Calu3 (cell line): Measurements from ENCODE around the gene ERICH2. TPM values are rescaled to one million over a fixed set of nuclear protein-coding genes. Genes with fewer than 3 reads are reported as not detected.
A peak's percentile ranks its signal among the peaks of the same experiment; 100 is the strongest.

ENCODE experiments used
- BruUV-seq: library from RNA; stranded (reverse); fragments of 400-500 nt; replicated peaks from 2 replicates; lab custom pipeline; 2021; lab: Mats Ljungman, UMichigan
- CTCF ChIA-PET: fragments of 300-600 bp; sonication (Branson Sonifier 250); formaldehyde crosslinking; loops from one replicate; lab custom pipeline; 2022; ENCODE audit warnings: antibody characterized with exemption; lab: Charles Lee
- DNase-seq: peaks from one replicate; pipeline ENCODE4 v3.0.0; 2022
- H3K27ac Mint-ChIP-seq: one replicate; pipeline ENCODE4 v1.8.0; 2022; ENCODE audit warnings: mixed read lengths; ENCODE audit not compliant: unreplicated experiment
- H3K27me3 Mint-ChIP-seq: one replicate; pipeline ENCODE4 v1.8.0; 2022; ENCODE audit warnings: mixed read lengths; ENCODE audit not compliant: unreplicated experiment
- H3K36me3 Mint-ChIP-seq: one replicate; pipeline ENCODE4 v1.8.0; 2022; ENCODE audit warnings: mild to moderate bottlenecking, moderate library complexity, mixed read lengths; ENCODE audit not compliant: insufficient read depth, unreplicated experiment
- H3K4me1 Mint-ChIP-seq: one replicate; pipeline ENCODE4 v1.8.0; 2022; ENCODE audit warnings: mild to moderate bottlenecking, low read depth, mixed read lengths; ENCODE audit not compliant: unreplicated experiment
- H3K4me3 Mint-ChIP-seq: one replicate; pipeline ENCODE4 v1.8.0; 2022; ENCODE audit warnings: mild to moderate bottlenecking, low read depth, moderate library complexity, mixed read lengths; ENCODE audit not compliant: unreplicated experiment
- H3K9me3 Mint-ChIP-seq: one replicate; pipeline ENCODE4 v1.8.0; 2022; ENCODE audit warnings: low read depth, mixed read lengths; ENCODE audit not compliant: unreplicated experiment
- intact Hi-C: fragments of 100-400 bp; cut with micrococcal nuclease; formaldehyde crosslinking; loops from one replicate; pipeline ENCODE4 v1.10.0; 2022; ENCODE audit not compliant: unreplicated experiment
- total RNA-seq: library from RNA; stranded (reverse); gene quantifications from 2 replicates; pipeline ENCODE4 v1.2.3, GENCODE V29; 2022
- TF ChIP-seq, protein P1 (sequence below): fragments of 200-600 bp; IDR thresholded peaks from one replicate; pipeline ENCODE4 v1.8.0; 2022; ENCODE audit warnings: antibody characterized with exemption; ENCODE audit not compliant: unreplicated experiment

The ERICH2 gene
- total RNA-seq, 1 experiment from 2014 or later: 2.4 TPM

DNA sequence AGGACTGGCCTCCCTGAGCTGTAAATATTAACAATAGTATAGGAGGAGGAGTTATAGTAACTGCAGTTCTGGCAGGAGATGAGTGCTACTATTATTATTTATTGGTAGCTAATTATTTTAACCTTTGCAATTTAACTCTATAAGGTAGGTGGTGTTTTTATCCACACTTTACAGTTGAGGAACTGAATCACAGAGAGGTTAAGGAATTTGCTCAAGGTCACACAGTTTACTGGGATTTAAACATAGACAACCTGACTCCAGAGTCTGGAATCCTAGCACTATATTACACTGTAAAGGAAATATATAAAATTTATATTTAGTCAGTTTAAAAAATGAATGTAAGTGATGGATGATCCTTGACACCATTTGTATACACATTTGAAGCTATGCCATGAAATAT is 2.1 kb downstream of the ERICH2 start:
- Mint-ChIP-seq H3K4me1 (peaks cover 8% of the 10 kb centered on the region), H3K4me3 (peak overlapping the region; percentile 81), H3K27me3 (no peaks in the 10 kb centered on the region), H3K36me3 (peaks cover 26% of the 10 kb centered on the region), H3K9me3 (no peaks in the 10 kb centered on the region), H3K27ac (peak overlapping the region; percentile 69)
- TF ChIP-seq, protein P1, sequence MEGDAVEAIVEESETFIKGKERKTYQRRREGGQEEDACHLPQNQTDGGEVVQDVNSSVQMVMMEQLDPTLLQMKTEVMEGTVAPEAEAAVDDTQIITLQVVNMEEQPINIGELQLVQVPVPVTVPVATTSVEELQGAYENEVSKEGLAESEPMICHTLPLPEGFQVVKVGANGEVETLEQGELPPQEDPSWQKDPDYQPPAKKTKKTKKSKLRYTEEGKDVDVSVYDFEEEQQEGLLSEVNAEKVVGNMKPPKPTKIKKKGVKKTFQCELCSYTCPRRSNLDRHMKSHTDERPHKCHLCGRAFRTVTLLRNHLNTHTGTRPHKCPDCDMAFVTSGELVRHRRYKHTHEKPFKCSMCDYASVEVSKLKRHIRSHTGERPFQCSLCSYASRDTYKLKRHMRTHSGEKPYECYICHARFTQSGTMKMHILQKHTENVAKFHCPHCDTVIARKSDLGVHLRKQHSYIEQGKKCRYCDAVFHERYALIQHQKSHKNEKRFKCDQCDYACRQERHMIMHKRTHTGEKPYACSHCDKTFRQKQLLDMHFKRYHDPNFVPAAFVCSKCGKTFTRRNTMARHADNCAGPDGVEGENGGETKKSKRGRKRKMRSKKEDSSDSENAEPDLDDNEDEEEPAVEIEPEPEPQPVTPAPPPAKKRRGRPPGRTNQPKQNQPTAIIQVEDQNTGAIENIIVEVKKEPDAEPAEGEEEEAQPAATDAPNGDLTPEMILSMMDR: no peak
- CTCF ChIA-PET: no interaction called here
- DNase-seq: no peak
- no TSS peak for BruUV-seq
- intact Hi-C loops: no loop called here

DNA sequence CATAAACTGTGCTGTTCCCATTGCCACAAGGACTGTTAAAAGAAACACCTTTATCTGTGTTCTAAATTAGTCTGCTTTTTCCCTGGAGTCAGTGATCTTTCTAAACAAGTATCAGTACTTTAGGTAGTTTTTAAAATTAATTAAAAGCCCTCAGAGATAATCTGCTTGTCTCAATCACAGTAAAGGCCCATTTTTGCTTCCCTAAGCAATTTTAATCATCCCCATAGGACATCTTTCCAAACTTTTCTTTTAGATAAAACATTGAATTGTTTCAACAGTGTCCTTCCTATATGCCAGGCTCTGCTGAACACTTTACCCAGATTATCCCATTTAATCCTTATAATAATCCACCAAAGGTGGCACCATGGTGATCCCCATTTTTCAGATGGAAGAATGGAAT is 3.9 kb downstream of the ERICH2 start:
- CTCF ChIA-PET: no interaction called here
- intact Hi-C loops: no loop called here
- Mint-ChIP-seq H3K36me3 (peaks cover 26% of the 10 kb centered on the region), H3K27ac (no peak overlapping the region), H3K4me1 (peaks cover 8% of the 10 kb centered on the region), H3K9me3 (no peaks in the 10 kb centered on the region), H3K27me3 (no peaks in the 10 kb centered on the region), H3K4me3 (no peak overlapping the region)
- BruUV-seq: no TSS peak
- DNase-seq: no peak
- TF ChIP-seq, protein P1: no peak

DNA sequence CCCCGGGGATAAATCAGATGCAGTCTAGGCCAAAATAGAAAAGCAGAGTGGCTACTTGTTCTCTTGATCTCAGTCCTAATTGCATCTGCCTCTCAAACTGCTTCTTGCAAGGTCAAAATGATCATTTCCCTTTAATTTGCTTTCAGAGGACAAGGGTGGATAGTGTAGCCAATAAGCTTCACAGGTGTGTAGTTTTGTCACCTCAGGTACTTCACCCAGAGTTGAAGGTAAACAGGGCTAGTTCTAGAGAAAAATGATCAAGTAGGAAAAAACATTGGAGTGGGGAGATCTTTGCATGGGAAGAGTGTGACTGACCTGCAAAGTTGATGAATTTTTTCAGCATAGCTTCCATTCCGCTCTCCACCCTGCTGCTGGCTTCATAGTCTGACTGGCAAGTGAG is 8.7 kb downstream of the ERICH2 start:
- no peaks in the 10 kb centered on the region for H3K4me1 Mint-ChIP-seq
- intact Hi-C loops: no loop called here
- TF ChIP-seq, protein P1: no peak
- no TSS peak for BruUV-seq
- H3K9me3 Mint-ChIP-seq: no peaks in the 10 kb centered on the region
- no peak overlapping the region for H3K4me3 Mint-ChIP-seq
- H3K36me3 Mint-ChIP-seq: no peaks in the 10 kb centered on the region
- CTCF ChIA-PET: interaction anchor here (0.5 to 0.7 kb wide), 2 partner anchors 12 to 281 kb away, joined by 3 read pairs; no protein-coding TSS in a partner anchor
- no peaks in the 10 kb centered on the region for H3K27me3 Mint-ChIP-seq
- DNase-seq: no peak
- H3K27ac Mint-ChIP-seq: no peak overlapping the region

DNA sequence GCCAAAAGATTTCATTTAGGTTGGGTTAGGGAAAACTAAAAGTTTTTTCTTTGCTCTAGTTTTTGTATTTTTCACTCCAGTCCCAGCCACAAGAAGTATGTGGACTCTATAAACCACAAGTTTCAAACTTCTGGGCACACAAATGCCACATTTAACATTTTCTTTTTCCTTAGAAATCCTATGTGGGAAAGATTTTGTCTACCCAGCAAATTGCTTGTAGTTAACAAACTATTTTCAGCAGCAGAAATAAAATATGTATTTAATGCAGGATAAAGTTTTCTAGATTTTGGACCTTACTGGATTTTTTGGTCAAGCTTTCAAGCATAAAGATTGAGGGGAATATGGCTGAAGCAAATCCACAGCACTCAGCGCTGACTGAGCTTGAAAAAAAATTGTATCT is 9.1 kb downstream of the ERICH2 start:
- BruUV-seq: no TSS peak
- TF ChIP-seq, protein P1: no peak
- Mint-ChIP-seq H3K27me3 (no peaks in the 10 kb centered on the region), H3K36me3 (no peaks in the 10 kb centered on the region), H3K4me1 (no peaks in the 10 kb centered on the region), H3K4me3 (no peak overlapping the region), H3K27ac (no peak overlapping the region), H3K9me3 (no peaks in the 10 kb centered on the region)
- CTCF ChIA-PET: interaction anchor here (0.5 to 0.7 kb wide), 2 partner anchors 12 to 282 kb away, joined by 3 read pairs; no protein-coding TSS in a partner anchor
- no peak for DNase-seq
- intact Hi-C loops: no loop called here
